NCI-H774 (cell line): ENCODE measurements around the gene ACVR1.
"Not testable (repeated sequence)": the region's sequence is repeated elsewhere in the genome, so short reads cannot be mapped to it uniquely, and the experiment has no call there.

ENCODE experiments used
- DNase-seq: peaks from one replicate; lab custom pipeline; 2025; lab: John Stamatoyannopoulos, UW

Gene ACVR1

GRCh38 chr2:157704148-157704547 is 172.0 kb downstream of the ACVR1 start:
- not testable (repeated sequence) for DNase-seq

DNA sequence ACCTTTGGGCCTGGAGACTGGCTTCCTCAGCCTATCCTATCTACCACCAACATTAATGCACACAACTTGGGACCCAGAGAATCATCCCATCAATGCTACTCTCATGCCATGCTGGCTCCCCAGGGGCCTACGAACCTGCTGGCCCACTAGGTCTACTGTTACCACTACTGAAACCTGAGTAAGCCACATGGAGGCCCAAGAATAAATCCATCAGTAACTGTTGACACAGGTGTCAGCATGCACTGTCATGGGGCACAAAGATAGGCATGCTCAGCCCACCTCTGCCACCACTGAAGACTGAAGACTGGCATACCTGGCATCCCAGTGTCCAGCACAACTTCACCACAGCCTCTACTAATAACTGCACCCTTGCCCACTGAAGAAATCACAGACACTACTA is 176.3 kb downstream of the ACVR1 start:
- no peak for DNase-seq

DNA sequence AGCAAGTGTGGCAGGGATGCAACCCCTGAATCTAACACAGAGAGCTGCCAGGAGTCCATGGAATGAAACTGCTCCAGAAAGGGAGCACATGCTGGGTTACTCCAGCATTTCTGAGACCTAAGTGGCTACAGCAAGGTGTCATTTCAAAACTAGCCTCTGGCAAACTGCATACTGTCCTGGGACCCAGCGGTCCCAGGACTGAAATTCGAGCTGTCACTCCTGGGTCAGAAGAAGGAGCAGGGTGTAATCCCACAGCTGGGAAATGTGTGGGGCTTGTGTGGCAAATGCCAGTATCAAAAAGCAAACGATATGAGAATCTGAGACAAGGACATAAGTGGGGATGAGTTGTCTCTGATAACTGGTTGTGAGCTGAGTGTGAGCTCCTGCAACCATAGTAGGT is 177.1 kb downstream of the ACVR1 start:
- no peak for DNase-seq

- DNase-seq, result no peak
These were observed 177.7 kb downstream of the ACVR1 start for GRCh38 chr2:157698430-157698829.

GRCh38 chr2:157696036-157696435 is 180.1 kb downstream of the ACVR1 start:
- no peak for DNase-seq

DNA sequence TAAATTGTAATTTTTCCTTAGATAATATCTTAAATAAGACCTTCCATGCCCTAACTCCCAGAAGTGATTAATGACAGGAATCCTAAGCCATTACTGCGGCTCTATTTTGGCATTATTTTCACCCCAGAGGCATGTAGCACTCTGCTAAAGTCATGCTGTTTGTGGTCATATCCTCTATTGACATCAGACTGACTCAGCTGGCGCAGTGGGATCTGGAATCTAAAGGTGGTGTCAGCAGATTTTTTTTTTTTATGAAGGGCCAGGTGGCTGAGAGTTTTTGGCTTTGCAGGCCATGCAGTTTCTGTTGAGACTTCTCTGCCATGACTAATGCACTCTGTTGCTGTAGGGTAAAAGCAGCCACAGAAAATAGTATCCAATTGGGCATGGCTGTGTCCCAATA is 183.4 kb downstream of the ACVR1 start:
- no peak for DNase-seq

DNA sequence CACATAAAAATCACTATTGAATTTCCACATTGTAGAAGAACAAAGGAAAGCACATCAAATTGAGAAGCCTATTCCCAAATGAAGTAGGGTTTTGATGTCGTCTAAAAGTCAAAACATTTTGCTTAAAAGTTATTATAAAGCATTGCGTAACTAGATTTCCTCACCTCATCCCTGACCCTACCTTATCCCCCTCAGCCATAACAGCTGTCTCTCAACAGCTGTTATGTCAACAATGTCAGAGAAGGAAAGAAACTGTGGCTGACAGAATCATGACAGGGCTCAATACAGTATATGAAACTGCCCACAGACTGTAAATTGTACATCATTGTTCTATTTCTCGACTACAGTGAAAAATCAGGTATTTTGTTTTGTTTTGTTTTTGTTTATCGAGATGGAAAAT is 184.4 kb downstream of the ACVR1 start:
- DNase-seq, result no peak

- DNase-seq, result no peak
These were observed 185.0 kb downstream of the ACVR1 start for GRCh38 chr2:157691131-157691530.
